MM.1S (cell line): ENCODE results near the gene RPL3.

Experiments used
- DNase-seq: peaks from one replicate; pipeline ENCODE4 v3.0.0-alpha.2; 2015
- H2AFZ ChIP-seq: fragments of 300-600 bp; sonication (generic); 2 replicates; pipeline ENCODE4 v1.6.0; 2016; ENCODE audit warnings: antibody characterized with exemption, low read length
- H3F3A ChIP-seq: fragments of 300-600 bp; sonication (generic); 2 replicates; pipeline ENCODE4 v1.6.1; 2016; ENCODE audit warnings: mild to moderate bottlenecking, antibody characterized with exemption, low read length, moderate library complexity, mixed read lengths; ENCODE audit not compliant: insufficient read depth
- H3K27ac ChIP-seq: fragments of 300-600 bp; sonication (generic); 2 replicates; pipeline ENCODE4 v1.5.1; 2016; ENCODE audit warnings: mild to moderate bottlenecking, low read length
- H3K27me3 ChIP-seq: fragments of 300-600 bp; sonication (generic); replicated peaks from 2 replicates; pipeline ENCODE4 v1.6.0; 2016; ENCODE audit warnings: low read length; ENCODE audit not compliant: insufficient read depth
- H3K36me3 ChIP-seq: fragments of 300-600 bp; sonication (generic); replicated peaks from 2 replicates; pipeline ENCODE4 v1.6.1; 2016; ENCODE audit warnings: mild to moderate bottlenecking, low read length, mixed read lengths; ENCODE audit not compliant: insufficient read depth
- H3K4me1 ChIP-seq: fragments of 300-600 bp; sonication (generic); 2 replicates; pipeline ENCODE4 v1.6.1; 2016; ENCODE audit warnings: low read length, mixed read lengths
- H3K4me2 ChIP-seq: fragments of 300-600 bp; sonication (generic); 2 replicates; pipeline ENCODE4 v1.6.0; 2016; ENCODE audit warnings: low read depth, low read length
- H3K4me3 ChIP-seq: fragments of 300-600 bp; sonication (generic); 2 replicates; pipeline ENCODE4 v1.5.1; 2016; ENCODE audit warnings: low read length, mixed read lengths
- H3K79me2 ChIP-seq: fragments of 300-600 bp; sonication (generic); 2 replicates; pipeline ENCODE4 v1.6.1; 2016; ENCODE audit warnings: mixed run types, low read length, mixed read lengths
- H3K9ac ChIP-seq: fragments of 300-600 bp; sonication (generic); 2 replicates; pipeline ENCODE4 v1.6.1; 2016; ENCODE audit warnings: low read length, mixed read lengths
- H3K9me2 ChIP-seq: fragments of 300-600 bp; sonication (generic); replicated peaks from 2 replicates; pipeline ENCODE4 v1.6.1; 2016; ENCODE audit warnings: mild to moderate bottlenecking, low read length, mixed read lengths; ENCODE audit not compliant: insufficient read depth
- H3K9me3 ChIP-seq: fragments of 300-600 bp; sonication (generic); replicated peaks from 2 replicates; pipeline ENCODE4 v1.6.1; 2016; ENCODE audit warnings: mild to moderate bottlenecking, low read length, mixed read lengths; ENCODE audit not compliant: insufficient read depth
- H4K20me1 ChIP-seq: fragments of 300-600 bp; sonication (generic); 2 replicates; pipeline ENCODE4 v1.6.1; 2016; ENCODE audit warnings: mild to moderate bottlenecking, low read length, moderate library complexity, mixed read lengths; ENCODE audit not compliant: insufficient read depth
- EZH2 ChIP-seq: fragments of 300-600 bp; sonication (generic); optimal IDR thresholded peaks from 2 replicates; pipeline ENCODE3; 2017; ENCODE audit warnings: low read depth, mild to moderate bottlenecking, antibody characterized with exemption, low read length, mixed read lengths
- EZH2phosphoT487 ChIP-seq: fragments of 300-600 bp; sonication (generic); IDR thresholded peaks from 2 replicates; pipeline ENCODE4 v1.6.1; 2018; ENCODE audit warnings: antibody characterized with exemption, low read length
- TF ChIP-seq, protein P1 (sequence below): fragments of 300-600 bp; sonication (generic); IDR thresholded peaks from 2 replicates; pipeline ENCODE4 v1.5.1; 2016; ENCODE audit warnings: antibody characterized with exemption, low read length, mixed read lengths

The RPL3 gene

DNA sequence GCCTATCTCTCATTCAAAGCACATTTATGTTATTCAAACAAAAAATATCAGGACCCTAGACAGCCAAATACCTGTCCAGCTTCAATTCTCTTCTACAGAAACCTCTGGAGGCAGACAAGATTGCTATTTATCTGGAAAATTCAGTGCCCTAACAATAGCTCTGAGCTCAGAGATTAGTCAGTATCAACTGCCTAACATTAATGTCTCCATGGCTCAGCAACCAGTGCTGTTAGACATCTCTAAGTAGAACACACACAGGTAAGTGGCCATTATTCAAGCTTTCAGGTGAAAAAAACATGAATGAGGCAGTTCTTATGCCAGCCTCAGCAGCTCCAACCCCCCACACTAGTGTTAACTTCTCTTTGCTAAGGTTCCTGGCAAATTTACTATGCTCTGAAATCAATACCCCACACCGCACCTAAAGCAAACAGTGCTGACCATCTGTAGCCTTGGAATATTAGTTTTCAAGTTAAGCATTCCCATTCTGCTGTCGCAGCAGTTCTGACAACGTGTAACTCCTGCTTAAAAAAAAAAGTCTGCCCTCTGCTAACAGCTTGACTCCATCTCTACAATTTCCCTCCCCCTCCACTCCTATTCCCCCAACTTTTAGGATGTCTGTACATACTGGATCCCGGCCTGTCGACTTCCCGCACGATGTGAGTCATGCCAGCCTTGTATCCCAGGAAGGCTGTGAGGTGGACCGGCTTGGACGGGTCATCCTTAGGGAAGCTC lies 1.5 kb downstream of the RPL3 start:
- no peak for DNase-seq
- Histone ChIP-seq H2AFZ (no peak overlapping the region), H3K27ac (peak overlapping the region; percentile 99; the same call in 1 of the 2 replicates), H3K36me3 (peaks cover 39% of the 10 kb centered on the region), H3K9ac (peak overlapping the region; percentile 96), H3K4me3 (peak overlapping the region; percentile 90), H3K27me3 (no peaks in the 10 kb centered on the region), H4K20me1 (peaks cover 53% of the 10 kb centered on the region), H3K79me2 (peaks cover 63% of the 10 kb centered on the region), H3F3A (peaks cover 73% of the 10 kb centered on the region), H3K4me1 (peaks cover 14% of the 10 kb centered on the region), H3K4me2 (peak overlapping the region; percentile 77), H3K9me3 (no peaks in the 10 kb centered on the region), H3K9me2 (no peaks in the 10 kb centered on the region)
- TF ChIP-seq, protein P1, sequence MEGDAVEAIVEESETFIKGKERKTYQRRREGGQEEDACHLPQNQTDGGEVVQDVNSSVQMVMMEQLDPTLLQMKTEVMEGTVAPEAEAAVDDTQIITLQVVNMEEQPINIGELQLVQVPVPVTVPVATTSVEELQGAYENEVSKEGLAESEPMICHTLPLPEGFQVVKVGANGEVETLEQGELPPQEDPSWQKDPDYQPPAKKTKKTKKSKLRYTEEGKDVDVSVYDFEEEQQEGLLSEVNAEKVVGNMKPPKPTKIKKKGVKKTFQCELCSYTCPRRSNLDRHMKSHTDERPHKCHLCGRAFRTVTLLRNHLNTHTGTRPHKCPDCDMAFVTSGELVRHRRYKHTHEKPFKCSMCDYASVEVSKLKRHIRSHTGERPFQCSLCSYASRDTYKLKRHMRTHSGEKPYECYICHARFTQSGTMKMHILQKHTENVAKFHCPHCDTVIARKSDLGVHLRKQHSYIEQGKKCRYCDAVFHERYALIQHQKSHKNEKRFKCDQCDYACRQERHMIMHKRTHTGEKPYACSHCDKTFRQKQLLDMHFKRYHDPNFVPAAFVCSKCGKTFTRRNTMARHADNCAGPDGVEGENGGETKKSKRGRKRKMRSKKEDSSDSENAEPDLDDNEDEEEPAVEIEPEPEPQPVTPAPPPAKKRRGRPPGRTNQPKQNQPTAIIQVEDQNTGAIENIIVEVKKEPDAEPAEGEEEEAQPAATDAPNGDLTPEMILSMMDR = no peak
- TF ChIP-seq EZH2 (no peak), EZH2phosphoT487 (no peak)

DNA sequence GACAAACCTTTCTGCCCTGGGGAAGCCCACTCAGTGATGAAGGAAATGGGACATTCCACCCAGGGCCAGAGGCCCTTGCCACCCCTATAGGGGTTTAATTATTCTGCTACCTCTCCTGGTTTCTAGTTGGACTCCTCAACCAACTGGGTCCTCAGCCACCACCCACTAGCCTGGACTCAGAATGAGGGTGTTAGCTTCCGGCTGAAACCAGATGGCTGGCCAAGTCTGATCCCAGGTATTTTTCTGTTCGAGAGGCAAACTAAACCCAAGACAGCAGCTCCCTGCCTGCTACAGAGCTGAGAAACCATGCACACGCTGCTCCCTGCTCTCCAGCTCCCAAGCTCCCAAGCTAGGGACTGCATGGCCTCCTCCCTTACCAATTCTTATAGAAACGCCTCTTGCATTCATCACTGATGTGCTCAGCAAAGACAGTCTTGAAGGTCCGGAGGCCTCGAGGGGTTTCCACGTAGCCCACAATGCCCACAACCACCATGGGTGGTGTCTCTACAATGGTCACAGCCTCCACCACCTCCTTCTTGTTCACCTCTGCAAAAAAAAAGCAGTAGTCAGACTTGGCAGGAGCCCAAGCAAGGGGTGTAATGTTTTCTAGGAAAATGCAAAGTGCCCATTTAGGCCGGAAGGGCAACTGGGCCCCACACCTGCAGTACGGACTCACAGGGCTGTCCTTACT lies 2.2 kb downstream of the RPL3 start:
- peaks cover 14% of the 10 kb centered on the region for H3K4me1 ChIP-seq
- peak overlapping the region; percentile 90 for H3K4me3 ChIP-seq
- H3K9ac ChIP-seq = peak overlapping the region; percentile 96
- peaks cover 63% of the 10 kb centered on the region for H3K79me2 ChIP-seq
- H3K9me3 ChIP-seq = no peaks in the 10 kb centered on the region
- no peaks in the 10 kb centered on the region for H3K9me2 ChIP-seq
- peak overlapping the region; percentile 99; the same call in 1 of the 2 replicates for H3K27ac ChIP-seq
- DNase-seq = peak; percentile 72
- peak overlapping the region; percentile 77 for H3K4me2 ChIP-seq
- peaks cover 80% of the 10 kb centered on the region for H3F3A ChIP-seq
- H4K20me1 ChIP-seq = peaks cover 60% of the 10 kb centered on the region
- peaks cover 41% of the 10 kb centered on the region for H3K36me3 ChIP-seq
- no peak for TF ChIP-seq EZH2phosphoT487
- no peak for TF ChIP-seq EZH2
- TF ChIP-seq, protein P1 = no peak
- no peaks in the 10 kb centered on the region for H3K27me3 ChIP-seq
- no peak overlapping the region for H2AFZ ChIP-seq

DNA sequence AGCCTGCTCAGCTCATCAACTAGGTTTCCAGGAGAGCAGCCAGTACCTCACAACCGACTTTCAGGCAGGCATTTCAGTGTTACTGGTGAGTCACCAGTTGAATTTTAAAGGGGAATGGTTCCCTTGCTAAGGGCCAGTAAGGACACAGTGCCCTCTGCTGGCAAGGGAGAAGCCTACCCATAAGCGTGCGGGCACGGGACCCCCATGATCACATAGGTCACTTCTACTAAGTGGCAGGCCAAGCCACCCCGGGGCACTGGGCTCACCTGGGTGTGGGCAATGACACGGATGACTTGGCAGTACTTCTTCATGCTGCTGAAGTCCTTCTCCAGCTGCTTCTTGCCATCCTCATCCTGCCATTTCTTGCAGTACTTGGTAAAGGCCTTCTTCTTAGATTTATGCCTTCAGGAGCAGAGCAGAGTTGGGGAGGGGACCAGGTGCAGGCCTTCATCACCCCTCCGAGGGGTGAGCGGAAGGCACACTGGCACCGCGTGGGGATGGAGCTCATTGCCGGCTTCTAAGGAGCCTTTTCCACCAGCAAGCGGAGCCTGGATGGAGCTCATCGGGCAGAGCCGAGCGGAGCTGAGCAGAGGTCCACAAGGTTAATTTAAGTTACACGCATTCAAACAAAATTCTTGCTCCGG lies 2.9 kb downstream of the RPL3 start:
- H3F3A ChIP-seq = peaks cover 86% of the 10 kb centered on the region
- H3K4me3 ChIP-seq = peak overlapping the region; percentile 90
- peaks cover 63% of the 10 kb centered on the region for H3K79me2 ChIP-seq
- peak overlapping the region; percentile 96 for H3K9ac ChIP-seq
- H3K9me3 ChIP-seq = no peaks in the 10 kb centered on the region
- peaks cover 41% of the 10 kb centered on the region for H3K36me3 ChIP-seq
- no peak overlapping the region for H2AFZ ChIP-seq
- H4K20me1 ChIP-seq = peaks cover 66% of the 10 kb centered on the region
- peak overlapping the region; percentile 99; the same call in 1 of the 2 replicates for H3K27ac ChIP-seq
- no peak for TF ChIP-seq EZH2
- TF ChIP-seq, protein P1 = peak; percentile 88
- peaks cover 14% of the 10 kb centered on the region for H3K4me1 ChIP-seq
- peak; percentile 84 for DNase-seq
- H3K9me2 ChIP-seq = no peaks in the 10 kb centered on the region
- peak overlapping the region; percentile 77 for H3K4me2 ChIP-seq
- H3K27me3 ChIP-seq = no peaks in the 10 kb centered on the region
